Activated naive CD8-positive, alpha-beta T cell treated with anti-CD3 and anti-CD28 coated beads, Interleukin-2, amount 10 ng/mL, durations not matched to agents 7 days and 5 days (primary cell): ENCODE measurements around the gene ANTXR1. TPM values are rescaled to one million over a fixed set of nuclear protein-coding genes. Genes with fewer than 3 reads are reported as not detected.

Experiments used
- ATAC-seq: fragments of 150-1000 bp; cut with Tn5 transposase; one replicate; pipeline ENCODE4 v1.10.0; 2021; ENCODE audit warnings: low read depth, moderate library complexity
- POLR2A ChIA-PET: fragments of 350-600 bp; sonication (Branson Sonifier 250); formaldehyde crosslinking; loops from one replicate; lab custom pipeline; 2021; ENCODE audit warnings: antibody characterized with exemption; lab: Charles Lee
- DNase-seq: peaks from one replicate; pipeline ENCODE4 v3.0.0; 2021
- H3K27ac Mint-ChIP-seq: one replicate; pipeline ENCODE4 v1.8.0; 2022; ENCODE audit warnings: mild to moderate bottlenecking, mixed read lengths
- H3K27me3 Mint-ChIP-seq: one replicate; pipeline ENCODE4 v1.8.0; 2022; ENCODE audit warnings: mild to moderate bottlenecking, moderate library complexity, mixed read lengths
- H3K36me3 Mint-ChIP-seq: one replicate; pipeline ENCODE4 v1.8.0; 2021; ENCODE audit warnings: mild to moderate bottlenecking, mixed read lengths
- H3K4me1 Mint-ChIP-seq: one replicate; pipeline ENCODE4 v1.8.0; 2021; ENCODE audit warnings: mixed read lengths
- H3K4me3 Mint-ChIP-seq: one replicate; pipeline ENCODE4 v1.8.0; 2022; ENCODE audit warnings: mild to moderate bottlenecking, moderate library complexity, mixed read lengths
- H3K9me3 Mint-ChIP-seq: one replicate; pipeline ENCODE4 v1.8.0; 2021; ENCODE audit warnings: mixed read lengths
- total RNA-seq, 2 experiments: library from RNA; stranded (reverse); gene quantifications; one replicate each; pipeline ENCODE4 v1.2.3, GENCODE V29; 2021

Gene ANTXR1
- total RNA-seq, 2 experiments from 2014 or later, result 0.09 to 0.11 TPM

GRCh38 chr2:69031466-69031865, 18.5 kb downstream of the ANTXR1 start:
- no peaks in the 10 kb centered on the region for H3K36me3 Mint-ChIP-seq
- peaks cover 55% of the 10 kb centered on the region for H3K27me3 Mint-ChIP-seq
- no peak for ATAC-seq
- no peak overlapping the region for H3K27ac Mint-ChIP-seq
- no peaks in the 10 kb centered on the region for H3K9me3 Mint-ChIP-seq
- H3K4me1 Mint-ChIP-seq, result no peaks in the 10 kb centered on the region
- H3K4me3 Mint-ChIP-seq, result no peak overlapping the region
- no peak for DNase-seq
- POLR2A ChIA-PET, result no interaction called here

DNA sequence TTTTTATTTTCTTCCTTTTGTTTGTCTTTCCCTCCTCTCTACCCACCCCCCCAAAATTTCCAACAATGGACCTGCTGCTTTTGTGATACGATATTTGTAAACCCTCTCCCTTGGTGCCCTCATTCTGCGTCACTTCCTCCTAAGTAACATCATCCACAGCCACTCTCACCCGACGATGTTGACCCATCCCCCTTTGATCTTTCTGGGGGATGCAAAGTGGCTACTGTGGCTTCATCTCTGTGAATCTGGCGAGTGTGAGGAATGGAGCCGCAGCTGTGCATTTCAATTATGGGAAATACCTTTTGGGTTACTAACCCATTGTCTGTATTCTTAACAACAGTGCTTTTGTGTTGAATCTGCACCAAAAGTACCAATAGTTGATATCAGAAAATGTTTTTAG, 19.4 kb downstream of the ANTXR1 start:
- ATAC-seq (no peak), DNase-seq (no peak)
- Mint-ChIP-seq H3K9me3 (no peaks in the 10 kb centered on the region), H3K36me3 (no peaks in the 10 kb centered on the region), H3K4me1 (no peaks in the 10 kb centered on the region), H3K27ac (no peak overlapping the region), H3K27me3 (peaks cover 50% of the 10 kb centered on the region), H3K4me3 (no peak overlapping the region)
- POLR2A ChIA-PET, result no interaction called here

- H3K27me3 Mint-ChIP-seq, result peaks cover 51% of the 10 kb centered on the region
- ATAC-seq (no peak), DNase-seq (no peak)
- no peak overlapping the region for H3K27ac Mint-ChIP-seq
- no peaks in the 10 kb centered on the region for H3K4me1 Mint-ChIP-seq
- H3K9me3 Mint-ChIP-seq, result no peaks in the 10 kb centered on the region
- POLR2A ChIA-PET, result no interaction called here
- no peaks in the 10 kb centered on the region for H3K36me3 Mint-ChIP-seq
- no peak overlapping the region for H3K4me3 Mint-ChIP-seq
Measured at GRCh38 chr2:69033461-69034095, 20.6 kb downstream of the ANTXR1 start.

- Mint-ChIP-seq H3K27me3 (peaks cover 46% of the 10 kb centered on the region), H3K36me3 (no peaks in the 10 kb centered on the region), H3K4me1 (no peaks in the 10 kb centered on the region), H3K9me3 (no peaks in the 10 kb centered on the region), H3K27ac (no peak overlapping the region), H3K4me3 (no peak overlapping the region)
- ATAC-seq, result no peak
- DNase-seq, result no peak
- POLR2A ChIA-PET, result no interaction called here
Measured at GRCh38 chr2:69034122-69034521, 21.1 kb downstream of the ANTXR1 start.

GRCh38 chr2:69034845-69035244, 21.9 kb downstream of the ANTXR1 start:
- POLR2A ChIA-PET, result no interaction called here
- Mint-ChIP-seq H3K36me3 (no peaks in the 10 kb centered on the region), H3K9me3 (no peaks in the 10 kb centered on the region), H3K27ac (no peak overlapping the region), H3K4me1 (no peaks in the 10 kb centered on the region), H3K4me3 (no peak overlapping the region), H3K27me3 (peaks cover 46% of the 10 kb centered on the region)
- DNase-seq (no peak), ATAC-seq (no peak)

- H3K4me3 Mint-ChIP-seq, result no peak overlapping the region
- no peak for ATAC-seq
- no peaks in the 10 kb centered on the region for H3K9me3 Mint-ChIP-seq
- no peak for DNase-seq
- peaks cover 37% of the 10 kb centered on the region for H3K27me3 Mint-ChIP-seq
- H3K36me3 Mint-ChIP-seq, result no peaks in the 10 kb centered on the region
- POLR2A ChIA-PET, result no interaction called here
- H3K27ac Mint-ChIP-seq, result no peak overlapping the region
- H3K4me1 Mint-ChIP-seq, result no peaks in the 10 kb centered on the region
Measured at GRCh38 chr2:69036926-69037325, 23.9 kb downstream of the ANTXR1 start.

GRCh38 chr2:69041214-69041613, 28.2 kb downstream of the ANTXR1 start:
- DNase-seq (no peak), ATAC-seq (no peak)
- Mint-ChIP-seq H3K36me3 (no peaks in the 10 kb centered on the region), H3K27me3 (peaks cover 39% of the 10 kb centered on the region), H3K4me3 (no peak overlapping the region), H3K27ac (no peak overlapping the region), H3K9me3 (no peaks in the 10 kb centered on the region), H3K4me1 (no peaks in the 10 kb centered on the region)
- POLR2A ChIA-PET, result no interaction called here

GRCh38 chr2:69043736-69044400, 30.9 kb downstream of the ANTXR1 start:
- Mint-ChIP-seq H3K4me1 (no peaks in the 10 kb centered on the region), H3K4me3 (no peak overlapping the region), H3K9me3 (no peaks in the 10 kb centered on the region), H3K27ac (no peak overlapping the region), H3K36me3 (no peaks in the 10 kb centered on the region), H3K27me3 (peaks cover 49% of the 10 kb centered on the region)
- ATAC-seq (no peak), DNase-seq (no peak)
- POLR2A ChIA-PET, result no interaction called here

GRCh38 chr2:69046221-69046662, 33.3 kb downstream of the ANTXR1 start:
- Mint-ChIP-seq H3K9me3 (no peaks in the 10 kb centered on the region), H3K4me1 (no peaks in the 10 kb centered on the region), H3K4me3 (no peak overlapping the region), H3K27me3 (peaks cover 59% of the 10 kb centered on the region), H3K27ac (no peak overlapping the region), H3K36me3 (no peaks in the 10 kb centered on the region)
- DNase-seq, result no peak
- POLR2A ChIA-PET, result no interaction called here
- ATAC-seq, result no peak

DNA sequence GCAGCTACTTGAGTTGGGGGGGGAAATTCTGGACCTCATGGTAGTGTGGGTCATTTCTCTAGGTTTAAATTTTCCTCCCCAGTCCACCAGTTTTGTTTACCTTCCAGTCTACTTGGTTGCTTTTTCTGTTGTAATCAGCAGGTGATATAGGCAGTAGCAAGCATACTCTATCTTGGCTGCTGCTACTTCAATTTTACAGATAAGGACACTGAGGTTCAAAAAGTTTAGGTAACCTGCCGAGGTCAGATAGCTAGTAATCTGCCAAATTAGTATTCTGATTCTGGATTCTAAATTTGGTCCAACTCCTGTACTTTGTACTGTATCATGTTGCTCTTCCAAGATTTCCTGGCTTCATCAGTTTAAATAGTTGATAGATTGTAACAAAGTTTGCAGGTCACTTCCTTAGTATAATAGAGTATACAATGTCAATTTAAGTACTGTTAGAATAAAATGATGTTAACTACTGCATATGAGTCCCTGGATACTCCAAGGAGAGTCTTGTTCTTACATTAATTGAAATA, 34.7 kb downstream of the ANTXR1 start:
- no peak overlapping the region for H3K4me3 Mint-ChIP-seq
- POLR2A ChIA-PET, result no interaction called here
- H3K27me3 Mint-ChIP-seq, result peaks cover 57% of the 10 kb centered on the region

DNA sequence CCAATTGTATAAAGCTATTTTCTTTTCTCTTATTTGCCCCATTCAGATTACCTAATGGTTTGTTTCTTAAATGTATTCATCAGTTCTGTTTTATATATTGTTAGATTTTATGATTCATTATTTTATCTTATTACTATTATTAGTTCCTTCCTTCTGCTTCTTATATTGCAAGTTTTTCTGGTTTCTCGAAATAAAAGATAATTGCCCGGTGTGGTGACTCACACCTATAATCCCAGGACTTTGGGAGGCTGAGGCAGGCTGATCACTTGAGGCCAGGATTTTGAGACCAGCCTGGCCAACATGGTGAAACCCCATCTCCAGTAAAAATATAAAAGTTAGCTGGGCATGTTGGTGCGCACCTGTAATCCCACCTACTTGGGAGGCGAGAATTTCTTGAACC, 37.8 kb downstream of the ANTXR1 start:
- H3K27ac Mint-ChIP-seq, result no peak overlapping the region
- POLR2A ChIA-PET, result no interaction called here
- H3K27me3 Mint-ChIP-seq, result peaks cover 50% of the 10 kb centered on the region
- DNase-seq, result no peak
- no peaks in the 10 kb centered on the region for H3K9me3 Mint-ChIP-seq
- peaks cover 10% of the 10 kb centered on the region for H3K4me1 Mint-ChIP-seq
- ATAC-seq, result no peak
- H3K36me3 Mint-ChIP-seq, result no peaks in the 10 kb centered on the region
- no peak overlapping the region for H3K4me3 Mint-ChIP-seq

More for the DNA sequence above, 34.7 kb downstream of the ANTXR1 start:
- Mint-ChIP-seq H3K4me1 (no peaks in the 10 kb centered on the region), H3K9me3 (no peaks in the 10 kb centered on the region), H3K27ac (no peak overlapping the region), H3K36me3 (no peaks in the 10 kb centered on the region)
- ATAC-seq, result no peak
- no peak for DNase-seq

- Mint-ChIP-seq H3K9me3 (no peaks in the 10 kb centered on the region), H3K36me3 (no peaks in the 10 kb centered on the region), H3K27me3 (peaks cover 31% of the 10 kb centered on the region), H3K4me3 (no peak overlapping the region), H3K4me1 (peaks cover 10% of the 10 kb centered on the region), H3K27ac (no peak overlapping the region)
- DNase-seq (no peak), ATAC-seq (no peak)
- POLR2A ChIA-PET, result no interaction called here
Measured at GRCh38 chr2:69053416-69053965, 40.5 kb downstream of the ANTXR1 start.

DNA sequence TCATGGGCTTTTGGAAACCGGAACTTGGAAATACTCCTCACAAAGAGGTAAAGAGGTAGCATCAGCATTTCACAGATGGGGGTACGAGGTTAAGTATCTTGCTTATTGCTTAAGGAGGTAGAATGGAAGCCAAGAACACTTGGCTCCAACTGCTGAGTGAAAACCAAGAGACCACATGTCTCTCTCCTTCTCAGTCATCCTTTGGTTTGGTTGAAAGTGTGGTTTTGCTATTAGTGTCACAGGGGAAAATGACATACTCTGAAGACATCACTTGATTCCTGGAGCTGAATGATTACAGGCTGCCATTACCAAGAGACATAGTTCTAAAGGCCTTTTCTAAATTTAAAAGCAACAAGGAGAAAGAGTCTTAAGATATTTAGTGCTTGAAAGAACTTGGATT, 41.5 kb downstream of the ANTXR1 start:
- Mint-ChIP-seq H3K4me3 (peak overlapping the region; percentile 12), H3K27ac (no peak overlapping the region), H3K36me3 (no peaks in the 10 kb centered on the region), H3K4me1 (peaks cover 10% of the 10 kb centered on the region), H3K9me3 (no peaks in the 10 kb centered on the region), H3K27me3 (peaks cover 34% of the 10 kb centered on the region)
- POLR2A ChIA-PET, result no interaction called here
- DNase-seq (no peak), ATAC-seq (peak; percentile 86)
